GM23248 (cell line): ENCODE results near the gene GJA3. TPM values are rescaled to one million over a fixed set of nuclear protein-coding genes. Genes with fewer than 3 reads are reported as not detected.
A peak's percentile ranks its signal among the peaks of the same experiment; 100 is the strongest.

ENCODE experiments used
- DNase-seq: peaks from one replicate; pipeline ENCODE4 v3.0.0-alpha.2; 2015
- H2AFZ ChIP-seq: fragments of 200-600 bp; sonication (generic); 2 replicates; pipeline ENCODE4 v1.6.1; 2016; ENCODE audit warnings: antibody characterized with exemption
- H3F3A ChIP-seq: fragments of 200-600 bp; sonication (generic); 2 replicates; pipeline ENCODE4 v1.6.1; 2016; ENCODE audit warnings: mild to moderate bottlenecking, antibody characterized with exemption, mixed run types; ENCODE audit not compliant: insufficient read depth
- H3K27ac ChIP-seq: fragments of 200-600 bp; sonication (generic); 2 replicates; pipeline ENCODE4 v1.5.1; 2016; ENCODE audit warnings: mild to moderate bottlenecking
- H3K27me3 ChIP-seq: fragments of 200-600 bp; sonication (generic); replicated peaks from 2 replicates; pipeline ENCODE4 v1.6.1; 2016; ENCODE audit warnings: mild to moderate bottlenecking; ENCODE audit not compliant: insufficient read depth
- H3K36me3 ChIP-seq: fragments of 200-600 bp; sonication (generic); 2 replicates; pipeline ENCODE4 v1.6.1; 2016; ENCODE audit warnings: low read depth, mild to moderate bottlenecking
- H3K4me1 ChIP-seq: fragments of 200-600 bp; sonication (generic); 2 replicates; pipeline ENCODE4 v1.6.1; 2016; ENCODE audit warnings: mild to moderate bottlenecking; ENCODE audit not compliant: insufficient read depth
- H3K4me2 ChIP-seq: fragments of 200-600 bp; sonication (generic); one replicate; pipeline ENCODE4 v1.6.1; 2016; ENCODE audit warnings: mild to moderate bottlenecking; ENCODE audit not compliant: unreplicated experiment
- H3K4me3 ChIP-seq: fragments of 200-600 bp; sonication (generic); 2 replicates; pipeline ENCODE4 v1.5.1; 2016; ENCODE audit warnings: mild to moderate bottlenecking
- H3K79me2 ChIP-seq: fragments of 200-600 bp; sonication (generic); 2 replicates; pipeline ENCODE4 v1.6.1; 2016; ENCODE audit warnings: mild to moderate bottlenecking; ENCODE audit not compliant: insufficient read depth
- H3K9ac ChIP-seq: fragments of 200-600 bp; sonication (generic); 2 replicates; pipeline ENCODE4 v1.6.1; 2016; ENCODE audit warnings: mild to moderate bottlenecking
- H3K9me2 ChIP-seq: fragments of 200-600 bp; sonication (generic); 2 replicates; pipeline ENCODE4 v1.6.1; 2016; ENCODE audit warnings: mixed run types, mild to moderate bottlenecking, moderate library complexity; ENCODE audit not compliant: insufficient read depth
- H3K9me3 ChIP-seq: fragments of 200-600 bp; sonication (generic); one replicate; pipeline ENCODE4 v1.6.1; 2017; ENCODE audit warnings: low read depth
- H4K20me1 ChIP-seq: fragments of 200-600 bp; sonication (generic); 2 replicates; pipeline ENCODE4 v1.6.0; 2016; ENCODE audit not compliant: insufficient read depth
- EZH2 ChIP-seq: fragments of 200-600 bp; sonication (generic); IDR thresholded peaks from 2 replicates; pipeline ENCODE4 v1.6.1; 2018; ENCODE audit warnings: antibody characterized with exemption, mild to moderate bottlenecking; ENCODE audit not compliant: insufficient read depth, poor library complexity, severe bottlenecking
- EZH2phosphoT487 ChIP-seq: fragments of 200-600 bp; sonication (generic); IDR thresholded peaks from 2 replicates; pipeline ENCODE4 v1.6.1; 2018; ENCODE audit warnings: antibody characterized with exemption, moderate library complexity, mild to moderate bottlenecking, low read depth; ENCODE audit not compliant: insufficient read depth
- WGBS, 2 experiments: methylation state at CpG; one replicate each; pipeline ENCODE4 v1.1.6; 2015 to 2017; ENCODE audit warnings: low lambda C conversion rate in 2 of 2, low coverage in 1 of 2; ENCODE audit errors: missing lambda C conversion rate in 2 of 2; 5-methylcytosine and 5-hydroxymethylcytosine counted together
- in situ Hi-C: fragments of 300-500 bp; cut with MboI; formaldehyde crosslinking; loops from 2 replicates; pipeline ENCODE4 v1.15.0; 2020
- polyA plus RNA-seq: library from polyadenylated mRNA; unstranded; fragments of >200 nt; fragmentation: Nextera tagmentation; extraction: Ambion mirVana; gene quantifications from 2 replicates; pipeline ENCODE4 v1.2.1, GENCODE V29; 2016
- total RNA-seq: library from RNA; depleted of rRNA; stranded (reverse); fragments of >200 nt; shearing (Covaris generic); gene quantifications from 2 replicates; pipeline ENCODE4 v1.2.3, GENCODE V29; 2014; rRNA removed

GJA3 gene
- total RNA-seq (5.5 and 5.8 TPM in 2 replicates), polyA plus RNA-seq (1.9 and 2.1 TPM in 2 replicates)

- H3F3A ChIP-seq: peaks cover 22% of the 10 kb centered on the region
- no peaks in the 10 kb centered on the region for H3K9me3 ChIP-seq
- in situ Hi-C loops: no loop called here
- peaks cover 5% of the 10 kb centered on the region for H3K4me1 ChIP-seq
- H3K27me3 ChIP-seq: 0 out of 2 replicates have a peak, but pooled peaks cover 3% of the 10 kb centered on the region
- DNase-seq: peak; percentile 79
- H3K27ac ChIP-seq: peak within 1 kb of the TSS; percentile 51
- peak within 1 kb of the TSS; percentile 96 for H3K4me2 ChIP-seq
- no peak for TF ChIP-seq EZH2
- no peak for TF ChIP-seq EZH2phosphoT487
- H3K79me2 ChIP-seq: no peaks in the 10 kb centered on the region
- no peaks in the 10 kb centered on the region for H4K20me1 ChIP-seq
- H3K9ac ChIP-seq: peak within 1 kb of the TSS; percentile 75
- no peaks in the 10 kb centered on the region for H3K9me2 ChIP-seq
- H3K36me3 ChIP-seq: no peaks in the 10 kb centered on the region
- peak within 1 kb of the TSS; percentile 79 for H3K4me3 ChIP-seq
- peak within 1 kb of the TSS; percentile 84 for H2AFZ ChIP-seq
- 2 to 5% methylated on average over 47 to 90 of the region's 93 CpGs for WGBS, 2 experiments
Measured at GRCh38 chr13:20160306-20161274, at the start of gene GJA3. Gene GJA3 (minus strand): TSS chr13:20161052. CDS start chr13:20143288, 17,764 bp downstream.

GRCh38 chr13:20209948-20210347 lies 49.1 kb upstream of the GJA3 start:
- Histone ChIP-seq H3K4me2 (no peak overlapping the region), H3K9ac (no peak overlapping the region), H3K79me2 (no peaks in the 10 kb centered on the region), H3F3A (no peaks in the 10 kb centered on the region), H3K9me3 (no peaks in the 10 kb centered on the region), H3K27me3 (peaks cover 50% of the 10 kb centered on the region), H3K27ac (no peak overlapping the region), H3K4me3 (no peak overlapping the region), H4K20me1 (no peaks in the 10 kb centered on the region), H3K9me2 (no peaks in the 10 kb centered on the region), H3K36me3 (no peaks in the 10 kb centered on the region), H3K4me1 (no peaks in the 10 kb centered on the region), H2AFZ (no peak overlapping the region)
- 85 to 91% methylated on average over 1 of the region's 1 CpG for WGBS, 2 experiments
- DNase-seq: no peak
- TF ChIP-seq EZH2 (no peak), EZH2phosphoT487 (no peak)
- in situ Hi-C loops: no loop called here

- H3K27me3 ChIP-seq: peaks cover 55% of the 10 kb centered on the region
- H3K27ac ChIP-seq: no peak overlapping the region
- no peaks in the 10 kb centered on the region for H4K20me1 ChIP-seq
- in situ Hi-C loops: no loop called here
- H3K79me2 ChIP-seq: no peaks in the 10 kb centered on the region
- H3K9ac ChIP-seq: no peak overlapping the region
- no peak overlapping the region for H2AFZ ChIP-seq
- H3K4me2 ChIP-seq: no peak overlapping the region
- H3F3A ChIP-seq: no peaks in the 10 kb centered on the region
- no peak for TF ChIP-seq EZH2phosphoT487
- no peak for TF ChIP-seq EZH2
- H3K9me3 ChIP-seq: no peaks in the 10 kb centered on the region
- DNase-seq: no peak
- 48 to 49% methylated on average over 16 of the region's 16 CpGs for WGBS, 2 experiments
- no peaks in the 10 kb centered on the region for H3K9me2 ChIP-seq
- H3K4me1 ChIP-seq: no peaks in the 10 kb centered on the region
- H3K4me3 ChIP-seq: no peak overlapping the region
- H3K36me3 ChIP-seq: no peaks in the 10 kb centered on the region
Measured at GRCh38 chr13:20206698-20207235, 45.9 kb upstream of the GJA3 start.

- H3K4me1 ChIP-seq: no peaks in the 10 kb centered on the region
- no peak overlapping the region for H3K9ac ChIP-seq
- no peaks in the 10 kb centered on the region for H3K9me3 ChIP-seq
- TF ChIP-seq EZH2phosphoT487 (no peak), EZH2 (no peak)
- H3K4me3 ChIP-seq: no peak overlapping the region
- no peaks in the 10 kb centered on the region for H3F3A ChIP-seq
- no peak overlapping the region for H2AFZ ChIP-seq
- no peak for DNase-seq
- no peaks in the 10 kb centered on the region for H4K20me1 ChIP-seq
- no peak overlapping the region for H3K27ac ChIP-seq
- H3K27me3 ChIP-seq: peaks cover 55% of the 10 kb centered on the region
- H3K79me2 ChIP-seq: no peaks in the 10 kb centered on the region
- H3K36me3 ChIP-seq: no peaks in the 10 kb centered on the region
- no peaks in the 10 kb centered on the region for H3K9me2 ChIP-seq
- in situ Hi-C loops: no loop called here
- no peak overlapping the region for H3K4me2 ChIP-seq
- WGBS, 2 experiments: 53 to 54% methylated on average over 10 to 11 of the region's 11 CpGs
Measured at GRCh38 chr13:20206065-20206697, 45.3 kb upstream of the GJA3 start.
